Body of pancreas (tissue), 4 donors: ENCODE data around the gene EPN1. TPM values are rescaled to one million over a fixed set of nuclear protein-coding genes. Genes with fewer than 3 reads are reported as not detected.

Experiments
- ATAC-seq: fragments of 150-250 bp; one replicate; pipeline ENCODE4 v1.9.1; 2016
- DNase-seq, 4 donors: peaks; one replicate each; pipeline ENCODE4 v3.0.0-alpha.2; 2019
- H3K27ac ChIP-seq, 4 donors: fragments of 200-600 bp; sonication (generic); 1 replicate in 3 of 4; 2 replicates in 1 of 4; pipeline versions ENCODE4 v1.5.1 to v1.6.1; 2016 to 2019; ENCODE audit warnings: mild to moderate bottlenecking in 1 of 4, mixed read lengths in 1 of 4, moderate library complexity in 1 of 4
- H3K27me3 ChIP-seq, 2 donors: fragments of 200-600 bp; sonication (generic); one replicate each; pipeline ENCODE4 v1.6.0; 2016; ENCODE audit warnings: mild to moderate bottlenecking in 1 of 2
- H3K36me3 ChIP-seq, 2 donors: fragments of 200-600 bp; sonication (generic); replicated peaks in 1 of 2; 2 replicates each; pipeline ENCODE4 v1.5.1; 2016; ENCODE audit warnings: low read depth in 2 of 2; ENCODE audit not compliant: insufficient read depth in 1 of 2
- H3K4me1 ChIP-seq: fragments of 200-600 bp; sonication (generic); one replicate; pipeline ENCODE4 v1.6.0; 2016
- H3K4me3 ChIP-seq, 2 donors: fragments of 200-600 bp; sonication (generic); 1 replicate in 1 of 2; 2 replicates in 1 of 2; pipeline ENCODE4 v1.5.1; 2016 to 2019
- H3K9me3 ChIP-seq, 3 donors: fragments of 200-600 bp; sonication (generic); 1 replicate in 2 of 3; 2 replicates in 1 of 3; pipeline ENCODE4 v1.5.1; 2016
- POLR2A ChIP-seq, 3 donors: fragments of 450-650 bp; IDR thresholded peaks; one replicate each; pipeline ENCODE4 v1.6.1; 2016; ENCODE audit warnings: antibody characterized with exemption in 3 of 3, mild to moderate bottlenecking in 2 of 3
- WGBS, 2 donors: methylation state at CpG; one replicate each; pipeline ENCODE4 v1.1.5; 2017; 5-methylcytosine and 5-hydroxymethylcytosine counted together
- intact Hi-C: fragments of 100-400 bp; cut with DNase I; formaldehyde crosslinking; loops from one replicate; pipeline ENCODE4 v1.15.1; 2023
- total RNA-seq, 2 donors: library from RNA; depleted of rRNA; stranded (reverse); fragments of >200 nt; gene quantifications; one replicate each; pipeline ENCODE4 v1.1.0, GENCODE V29; 2016
- TF ChIP-seq, protein P1 (sequence below), 7 experiments: fragments of 450-650 bp in 4 of 7; fragments of 200-600 bp in 3 of 7; sonication (generic) in 3 of 7; IDR thresholded peaks; one replicate each; pipeline ENCODE4 v1.5.1; 2016 to 2019; ENCODE audit warnings: antibody characterized with exemption in 7 of 7

Gene EPN1
- total RNA-seq, 2 donors from 2014 or later, result 52.1 to 52.4 TPM

DNA sequence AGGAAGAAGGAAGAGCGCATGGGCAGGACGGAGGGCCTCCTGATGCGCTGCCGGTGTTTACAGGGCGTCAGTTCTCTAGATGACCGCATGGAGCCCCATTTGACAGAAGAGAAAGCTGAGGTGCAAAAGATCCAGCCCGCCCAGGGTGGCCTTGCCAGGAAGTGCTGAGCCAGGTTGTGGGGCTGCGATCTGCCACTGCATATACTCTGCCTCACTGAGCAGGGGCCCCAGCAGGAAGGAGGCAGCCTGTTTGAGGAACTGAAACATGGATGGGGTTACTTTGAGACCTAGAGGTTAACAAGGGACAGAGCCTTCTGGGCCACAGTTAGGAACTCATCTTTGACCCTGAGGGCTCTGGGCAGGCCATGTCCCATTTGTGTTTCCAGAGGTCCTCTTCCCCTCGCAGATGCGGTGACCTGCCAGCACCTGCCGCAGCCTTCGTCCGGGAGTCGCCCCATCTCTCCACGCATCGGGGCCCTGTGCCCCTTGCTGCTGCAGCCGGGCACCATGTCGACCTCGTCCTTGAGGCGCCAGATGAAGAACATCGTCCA, 3.2 kb downstream of the EPN1 start:
- peaks cover 0 to 9% of the 10 kb centered on the region in 2 donors for H3K36me3 ChIP-seq
- intact Hi-C loops, result loop anchor here (10.0 kb wide), 1 partner anchor 1223 kb away; no protein-coding TSS in a partner anchor
- H3K27me3 ChIP-seq, result no peaks in the 10 kb centered on the region
- ATAC-seq, result no peak
- DNase-seq, result peak in 1 of 4 donors; percentile 70
- WGBS, 2 donors, result 80% methylated on average over 21 of the region's 21 CpGs
- no peak overlapping the region for H3K4me3 ChIP-seq
- no peaks in the 10 kb centered on the region for H3K9me3 ChIP-seq
- peaks cover 83% of the 10 kb centered on the region for H3K4me1 ChIP-seq
- no peak for TF ChIP-seq POLR2A (IDR thresholded peaks at IDR 0.05)
- TF ChIP-seq, protein P1, sequence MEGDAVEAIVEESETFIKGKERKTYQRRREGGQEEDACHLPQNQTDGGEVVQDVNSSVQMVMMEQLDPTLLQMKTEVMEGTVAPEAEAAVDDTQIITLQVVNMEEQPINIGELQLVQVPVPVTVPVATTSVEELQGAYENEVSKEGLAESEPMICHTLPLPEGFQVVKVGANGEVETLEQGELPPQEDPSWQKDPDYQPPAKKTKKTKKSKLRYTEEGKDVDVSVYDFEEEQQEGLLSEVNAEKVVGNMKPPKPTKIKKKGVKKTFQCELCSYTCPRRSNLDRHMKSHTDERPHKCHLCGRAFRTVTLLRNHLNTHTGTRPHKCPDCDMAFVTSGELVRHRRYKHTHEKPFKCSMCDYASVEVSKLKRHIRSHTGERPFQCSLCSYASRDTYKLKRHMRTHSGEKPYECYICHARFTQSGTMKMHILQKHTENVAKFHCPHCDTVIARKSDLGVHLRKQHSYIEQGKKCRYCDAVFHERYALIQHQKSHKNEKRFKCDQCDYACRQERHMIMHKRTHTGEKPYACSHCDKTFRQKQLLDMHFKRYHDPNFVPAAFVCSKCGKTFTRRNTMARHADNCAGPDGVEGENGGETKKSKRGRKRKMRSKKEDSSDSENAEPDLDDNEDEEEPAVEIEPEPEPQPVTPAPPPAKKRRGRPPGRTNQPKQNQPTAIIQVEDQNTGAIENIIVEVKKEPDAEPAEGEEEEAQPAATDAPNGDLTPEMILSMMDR (IDR thresholded peaks at IDR 0.05), result no peak
- peak overlapping the region; percentile 43 to 95 (median 86) for H3K27ac ChIP-seq

DNA sequence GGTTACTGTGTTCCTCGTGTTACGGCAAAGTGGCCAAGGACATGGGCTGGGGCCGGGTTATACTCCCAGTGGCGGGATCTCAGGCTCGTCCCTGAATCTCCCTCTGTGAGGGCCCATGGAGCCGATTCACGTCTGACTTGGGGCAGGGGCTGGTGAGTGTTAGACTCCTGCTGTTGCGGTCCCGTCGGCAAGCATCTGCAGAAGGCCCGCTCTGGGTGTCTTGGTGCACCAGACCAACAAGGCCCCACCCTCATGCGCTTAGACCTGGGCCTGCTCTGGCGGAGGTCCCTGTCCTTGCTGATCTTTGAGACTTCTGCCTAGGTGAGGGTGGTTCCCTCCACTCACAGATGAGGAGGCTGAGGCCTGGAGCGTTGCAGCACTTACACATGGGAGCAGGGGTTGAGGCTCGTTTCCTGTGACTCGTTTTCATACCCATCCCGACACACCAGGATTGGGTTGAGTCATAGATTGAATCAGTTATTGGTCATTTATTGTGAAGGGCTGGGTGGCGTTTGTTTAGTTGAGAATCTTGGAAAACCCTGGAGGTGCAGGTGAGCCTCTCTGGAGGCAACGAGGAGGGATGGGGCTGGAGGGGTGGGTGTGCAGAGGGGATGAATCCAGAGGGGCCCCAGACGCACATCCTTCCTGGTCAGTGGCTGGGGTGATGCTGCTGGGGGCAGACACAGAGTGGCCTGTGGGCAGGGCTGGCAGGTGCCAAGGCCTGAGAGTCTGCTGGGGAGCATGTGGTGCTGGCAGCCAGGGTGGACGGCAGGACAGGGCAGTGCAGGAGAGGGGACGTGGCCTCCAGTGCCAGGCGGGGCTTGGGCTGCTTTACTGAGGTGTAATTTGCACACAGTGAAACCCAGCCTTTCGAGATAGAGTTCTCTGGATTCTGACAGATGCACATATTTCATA, 4.6 kb downstream of the EPN1 start:
- no peak for TF ChIP-seq POLR2A (IDR thresholded peaks at IDR 0.05)
- TF ChIP-seq, protein P1 (IDR thresholded peaks at IDR 0.05), result no peak
- DNase-seq (no peak), ATAC-seq (no peak)
- Histone ChIP-seq H3K4me3 (no peak overlapping the region), H3K36me3 (peaks cover 0 to 9% of the 10 kb centered on the region in 2 donors), H3K9me3 (no peaks in the 10 kb centered on the region), H3K27me3 (no peaks in the 10 kb centered on the region), H3K4me1 (peaks cover 87% of the 10 kb centered on the region), H3K27ac (no peak overlapping the region)
- 68 to 74% methylated on average over 8 to 24 of the region's 24 CpGs for WGBS, 2 donors
- intact Hi-C loops, result loop anchor here (10.0 kb wide), 1 partner anchor 1225 kb away; no protein-coding TSS in a partner anchor

DNA sequence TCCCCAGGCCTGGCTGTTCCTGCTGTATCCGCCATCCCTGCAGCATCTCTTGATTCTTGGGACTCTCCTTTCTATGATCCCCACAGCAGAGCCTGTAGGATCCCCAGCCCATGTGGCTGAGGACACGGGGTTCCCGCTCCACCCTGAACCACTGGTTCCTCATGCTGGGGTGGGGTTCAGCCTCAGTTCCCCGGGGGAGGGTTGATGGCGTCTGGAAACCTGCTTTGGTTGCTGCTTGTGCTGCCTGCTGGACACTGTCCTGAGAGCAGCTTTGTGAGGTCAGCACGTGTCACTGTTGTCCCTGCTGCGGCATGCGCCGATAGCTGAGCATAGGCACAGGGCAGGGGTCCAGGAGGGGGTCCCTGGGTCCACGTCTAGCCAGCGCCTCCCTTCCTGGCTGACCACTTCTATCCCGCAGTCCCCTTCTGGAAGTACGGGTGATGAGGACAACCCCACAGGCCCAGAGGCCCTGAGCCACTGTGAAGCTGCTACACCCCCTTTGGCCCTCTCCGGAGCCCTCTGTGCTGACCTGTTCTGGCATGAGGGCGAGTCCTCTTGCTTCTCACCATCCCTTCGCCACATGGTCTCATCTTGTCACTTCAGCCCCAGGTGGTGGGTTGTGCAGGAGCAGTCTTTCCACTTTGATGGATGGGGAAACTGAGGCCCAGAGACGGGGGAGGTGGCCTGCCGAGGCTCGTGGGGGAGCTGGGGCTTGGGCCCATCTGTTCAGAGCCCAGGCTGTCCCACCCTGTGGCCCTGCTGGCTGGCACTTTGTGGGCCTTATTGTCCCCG, 5.5 kb downstream of the EPN1 start:
- no peaks in the 10 kb centered on the region for H3K27me3 ChIP-seq
- no peaks in the 10 kb centered on the region for H3K9me3 ChIP-seq
- intact Hi-C loops, result no loop called here
- no peak for ATAC-seq
- no peak for TF ChIP-seq POLR2A (IDR thresholded peaks at IDR 0.05)
- TF ChIP-seq, protein P1 (IDR thresholded peaks at IDR 0.05), result no peak
- H3K4me3 ChIP-seq, result no peak overlapping the region
- H3K36me3 ChIP-seq, result peaks cover 0 to 12% of the 10 kb centered on the region in 2 donors
- no peak for DNase-seq
- peak overlapping the region in 1 of 4 donors; percentile 5 for H3K27ac ChIP-seq
- peaks cover 95% of the 10 kb centered on the region for H3K4me1 ChIP-seq
- WGBS, 2 donors, result 88 to 91% methylated on average over 19 of the region's 20 CpGs

DNA sequence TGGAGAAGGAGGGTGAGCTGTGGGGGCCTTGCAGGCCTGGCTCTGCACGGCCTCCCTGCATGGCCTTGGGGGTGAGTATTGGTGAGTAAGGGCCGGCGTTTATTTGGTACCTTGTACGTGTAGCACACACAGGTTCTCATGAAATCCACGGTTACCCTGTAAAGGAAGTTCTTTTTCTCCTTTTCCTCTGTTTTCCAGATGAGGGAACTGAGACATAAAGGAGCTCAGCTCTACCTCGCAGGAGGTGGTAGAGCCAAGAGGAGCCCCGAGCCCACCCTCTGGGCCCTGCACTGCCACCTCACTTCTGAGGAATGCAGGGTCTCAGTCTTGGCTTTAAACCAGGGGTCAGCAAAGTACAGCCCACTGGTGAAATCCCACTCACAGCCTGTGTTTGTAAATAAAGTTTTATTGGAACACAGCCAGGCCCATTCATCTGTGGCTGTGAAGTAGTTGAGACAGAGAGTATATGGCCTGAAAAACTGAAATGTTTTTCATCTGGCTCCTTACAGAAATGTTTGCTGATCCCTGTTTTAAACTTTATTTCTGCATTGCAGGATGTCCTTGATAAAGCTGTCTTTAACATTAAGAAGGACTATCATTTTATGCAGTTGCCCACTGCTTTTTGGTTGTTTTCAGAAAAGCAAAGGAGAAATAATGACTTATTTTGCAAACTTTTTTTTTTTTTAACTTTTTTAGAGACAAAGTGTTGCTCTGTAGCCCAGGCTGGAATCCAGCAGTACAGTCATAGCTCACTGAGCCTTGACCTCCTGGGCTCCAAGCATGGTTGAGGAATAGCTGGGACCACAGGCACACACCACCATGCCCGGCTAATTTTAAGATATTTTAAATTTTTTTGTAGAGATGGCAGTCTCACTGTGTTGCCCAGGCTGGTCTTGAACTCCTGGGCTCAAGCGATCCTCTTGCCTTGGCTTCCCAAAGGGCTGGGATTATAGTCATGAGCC, 6.4 kb downstream of the EPN1 start:
- Histone ChIP-seq H3K27ac (peak overlapping the region in 1 of 4 donors; percentile 5), H3K36me3 (peaks cover 0 to 19% of the 10 kb centered on the region in 2 donors), H3K4me3 (no peak overlapping the region), H3K27me3 (no peaks in the 10 kb centered on the region), H3K4me1 (peaks cover 97% of the 10 kb centered on the region), H3K9me3 (no peaks in the 10 kb centered on the region)
- DNase-seq (no peak), ATAC-seq (no peak)
- 83 to 85% methylated on average over 9 of the region's 9 CpGs for WGBS, 2 donors
- intact Hi-C loops, result no loop called here
- no peak for TF ChIP-seq POLR2A (IDR thresholded peaks at IDR 0.05)
- TF ChIP-seq, protein P1 (IDR thresholded peaks at IDR 0.05), result no peak
